Right renal pelvis (tissue), 4 donors: Measurements from ENCODE around the gene MINAR2. TPM values are rescaled to one million over a fixed set of nuclear protein-coding genes. Genes with fewer than 3 reads are reported as not detected.

Source experiments
- DNase-seq, 4 donors: peaks; one replicate each; pipeline ENCODE4 v3.0.0-alpha.2; 2013; ENCODE audit warnings: low read depth in 4 of 4, low spot score in 3 of 4, missing footprints in 1 of 4
- polyA plus RNA-seq, 4 donors: library from polyadenylated mRNA; unstranded; fragments of 120-200 nt; gene quantifications; one replicate each; pipeline ENCODE4 v1.2.1, GENCODE V29; 2013; ENCODE audit not compliant: insufficient read length in 4 of 4

Gene MINAR2, protein sequence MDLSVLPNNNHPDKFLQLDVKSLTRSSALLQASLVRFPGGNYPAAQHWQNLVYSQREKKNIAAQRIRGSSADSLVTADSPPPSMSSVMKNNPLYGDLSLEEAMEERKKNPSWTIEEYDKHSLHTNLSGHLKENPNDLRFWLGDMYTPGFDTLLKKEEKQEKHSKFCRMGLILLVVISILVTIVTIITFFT
- under 1 TPM in 2 of 4 donors, not detected in 2; 0.06 to 0.08 TPM for polyA plus RNA-seq

DNA sequence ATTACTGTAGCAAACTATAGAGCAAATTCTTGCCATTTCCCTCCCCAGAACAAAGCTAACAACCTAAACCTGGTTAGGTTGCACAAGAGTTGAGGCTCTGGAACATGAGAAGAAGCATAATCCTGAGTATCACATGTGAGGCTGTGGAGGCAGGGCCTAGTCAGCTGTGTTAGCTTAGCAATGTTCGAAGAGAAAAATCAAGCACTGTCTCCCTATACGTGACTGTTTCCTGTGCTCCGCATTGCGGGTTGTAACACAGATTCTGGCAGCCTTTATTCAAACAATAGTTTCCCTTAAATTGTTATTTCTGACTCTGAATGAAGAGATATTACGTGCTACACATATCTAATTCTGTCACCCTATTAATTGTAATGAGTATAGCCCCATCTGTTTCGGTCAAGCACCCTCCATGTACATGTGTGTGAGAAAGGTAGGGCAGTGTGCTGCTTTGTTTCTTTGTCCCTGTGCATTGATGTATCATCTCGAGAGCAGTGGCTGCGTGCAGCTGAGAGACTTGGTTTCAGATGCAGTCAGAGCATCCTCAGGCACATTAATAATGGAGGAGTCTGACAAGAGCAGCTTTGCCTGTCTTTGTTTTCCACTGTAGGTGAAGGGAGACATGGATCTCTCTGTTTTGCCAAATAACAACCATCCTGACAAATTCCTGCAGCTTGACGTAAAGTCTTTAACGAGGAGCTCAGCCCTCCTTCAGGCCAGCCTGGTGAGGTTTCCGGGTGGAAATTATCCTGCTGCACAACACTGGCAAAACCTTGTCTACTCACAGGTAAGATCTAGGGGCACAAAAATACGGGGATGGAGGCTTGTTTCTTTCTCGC lies at the start of gene MINAR2:
TSS of gene MINAR2 (plus strand) at position 523 of the 836 bp plus-strand sequence. CDS start at position 620, 97 bp downstream.
- DNase-seq: no peak

DNA sequence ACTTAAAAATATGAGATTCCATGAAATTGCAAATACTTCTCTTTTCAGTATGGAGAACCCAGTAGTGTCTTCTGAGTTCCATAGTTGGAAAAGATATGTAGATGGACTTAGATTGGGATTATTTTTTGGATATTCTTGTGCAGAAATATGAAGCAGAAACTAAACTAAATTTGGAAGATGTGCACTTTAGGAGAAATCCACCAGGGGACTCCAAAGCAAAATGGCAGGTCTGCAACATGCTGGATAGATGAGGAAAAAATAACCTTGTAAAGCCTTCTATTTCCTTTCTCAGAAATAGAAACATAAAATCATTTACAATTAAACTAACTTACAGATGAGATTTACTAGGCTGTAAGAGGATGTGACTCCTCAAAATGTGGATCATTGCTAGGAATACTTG lies 49.2 kb upstream of the MINAR2 start:
- no peak for DNase-seq

DNA sequence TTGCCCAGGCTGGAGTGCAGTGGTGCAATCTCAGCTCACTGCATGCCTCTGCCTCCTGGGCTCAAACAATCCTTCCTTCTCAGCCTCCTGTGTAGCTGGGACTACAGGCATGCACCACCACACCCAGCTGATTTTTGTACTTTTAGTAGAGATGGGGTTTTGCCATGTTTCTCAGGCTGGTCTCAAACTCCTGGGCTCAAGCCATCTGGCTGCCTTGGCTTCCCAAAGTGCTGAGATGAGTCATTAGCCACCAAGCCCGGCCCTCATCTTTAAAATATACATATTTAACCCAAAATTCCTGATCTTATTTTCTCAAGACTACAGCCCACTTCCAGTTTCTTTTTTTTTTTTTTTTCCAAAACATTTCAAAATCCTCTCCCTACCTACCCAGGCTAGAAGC lies 31.7 kb upstream of the MINAR2 start:
- DNase-seq: no peak

DNA sequence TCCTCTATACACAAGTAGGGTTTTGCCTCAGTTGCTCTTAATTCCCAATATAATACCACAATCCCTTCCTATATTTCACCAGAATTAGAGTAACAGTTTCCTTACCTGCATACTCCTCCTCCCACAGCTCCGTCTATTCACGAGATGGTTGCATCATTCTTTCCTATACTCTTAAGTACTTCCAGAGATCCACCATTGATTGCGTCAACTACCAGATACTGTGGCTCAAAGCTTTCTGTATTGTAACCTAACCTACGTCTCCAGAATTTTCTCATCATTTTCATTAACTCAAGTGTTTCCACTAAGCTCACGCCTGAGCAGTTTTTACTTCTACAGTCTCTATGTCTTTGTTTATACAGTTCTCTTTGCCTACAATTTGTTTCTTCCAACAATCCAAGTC lies 31.2 kb upstream of the MINAR2 start:
- DNase-seq: no peak

DNA sequence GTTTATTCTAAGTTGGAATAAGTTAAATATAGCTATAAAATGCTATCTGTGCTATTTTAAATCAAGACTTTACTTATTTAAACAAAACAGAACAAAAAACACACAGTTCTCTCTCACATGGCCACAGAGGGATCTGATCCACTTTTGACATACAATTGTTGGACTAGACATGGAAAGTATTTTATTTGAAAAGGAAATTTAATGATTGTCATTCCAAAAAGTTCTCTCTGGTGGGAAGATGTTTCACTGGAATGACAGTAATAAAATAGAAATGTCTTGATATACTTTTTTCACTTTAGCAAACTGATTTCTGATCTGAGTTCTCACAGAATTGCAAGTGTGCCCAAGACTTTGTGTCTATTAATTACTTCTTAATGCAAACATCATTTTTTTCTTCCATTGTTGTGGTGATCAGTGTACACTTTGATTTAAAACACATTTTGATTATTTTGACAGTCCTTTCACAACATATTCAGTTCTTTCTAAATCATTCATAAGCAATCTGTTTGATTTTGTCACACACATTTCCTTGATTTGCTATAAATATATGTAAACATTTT lies 30.1 kb upstream of the MINAR2 start:
- no peak for DNase-seq

DNA sequence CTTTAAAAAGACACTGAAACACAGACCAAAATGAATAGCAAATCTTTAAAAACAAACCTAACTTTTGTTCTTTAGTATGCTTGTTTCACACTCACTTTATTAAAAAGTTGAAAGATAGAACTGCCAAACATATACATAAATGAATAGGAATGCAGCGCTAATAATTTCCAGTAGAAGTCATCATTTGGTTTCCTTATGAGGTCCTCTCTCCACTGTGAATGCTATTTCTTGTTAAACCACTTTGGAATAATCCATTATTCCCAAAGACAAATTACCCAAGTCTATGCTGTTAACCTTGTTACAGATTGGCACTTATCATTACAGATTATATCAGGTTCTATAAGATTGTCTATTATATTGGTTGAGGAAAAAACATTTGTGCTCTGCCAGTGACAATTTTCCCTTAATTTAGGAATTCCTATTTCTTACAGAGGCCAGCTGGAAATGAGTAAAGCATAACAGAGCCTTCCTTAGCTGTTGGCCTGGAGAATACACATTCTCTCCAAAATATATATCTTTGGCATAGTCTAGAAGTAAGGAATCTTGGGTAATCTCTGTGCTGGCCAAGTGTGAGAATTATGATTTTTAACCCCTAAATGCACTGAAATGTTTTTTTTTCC lies 29.3 kb upstream of the MINAR2 start:
- DNase-seq: no peak

DNA sequence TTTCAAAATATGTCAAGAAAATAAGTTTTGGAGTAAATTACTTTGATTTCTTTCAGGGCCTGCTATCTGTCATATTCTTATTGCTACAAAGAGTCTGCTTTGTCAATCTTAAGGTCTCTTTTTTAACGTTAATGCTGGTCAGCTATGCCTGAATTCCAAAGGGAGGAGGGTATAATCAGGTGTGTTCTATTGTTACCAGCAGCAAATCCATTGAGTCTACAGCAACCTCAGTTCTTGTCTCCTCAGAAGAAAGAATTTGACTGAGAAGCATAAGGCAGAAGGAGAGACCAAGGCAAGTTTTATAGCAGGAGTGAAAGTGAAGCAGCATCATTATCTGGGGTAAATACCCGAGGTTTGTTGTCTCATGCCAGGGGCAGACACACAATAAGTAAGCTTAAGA lies 23.7 kb upstream of the MINAR2 start:
- no peak for DNase-seq

DNA sequence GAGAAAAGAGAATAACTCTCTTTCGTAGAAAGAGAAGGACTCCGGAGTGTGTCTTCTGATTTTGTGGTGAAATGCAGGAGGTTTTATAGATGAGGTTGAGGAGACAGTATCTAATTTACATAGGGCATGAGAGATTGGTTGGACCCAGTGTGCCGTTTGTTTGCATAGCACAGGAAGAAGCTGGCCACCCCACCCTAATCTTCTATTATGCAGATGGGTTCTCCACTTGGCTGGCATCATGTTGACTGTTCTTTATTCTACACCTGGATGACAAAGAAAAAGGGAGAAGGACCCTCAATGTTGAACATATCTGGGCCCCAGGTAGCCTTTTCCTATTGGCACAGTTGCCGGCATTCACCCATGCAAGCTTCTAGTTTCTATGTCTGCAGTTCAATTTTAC lies 23.2 kb upstream of the MINAR2 start:
- no peak for DNase-seq

DNA sequence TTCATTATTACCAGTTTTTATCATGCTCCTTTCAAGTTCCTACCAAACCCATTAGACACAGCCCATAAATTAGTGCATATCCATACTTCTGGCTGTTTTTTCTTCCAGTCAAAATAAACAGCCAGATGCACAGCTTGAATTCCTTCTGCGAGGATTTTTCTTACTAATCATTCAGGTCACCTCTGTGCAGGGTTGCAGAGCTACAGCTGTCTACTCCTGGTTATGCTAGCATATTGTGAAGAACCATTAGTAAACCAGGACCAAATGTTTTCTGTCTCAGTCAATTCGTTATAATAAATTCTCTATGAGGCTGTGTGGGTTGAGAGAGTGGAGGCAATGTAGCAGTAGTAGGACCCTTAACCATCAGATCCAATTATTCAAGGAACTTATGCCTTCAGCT lies 8.1 kb upstream of the MINAR2 start:
- DNase-seq: no peak

DNA sequence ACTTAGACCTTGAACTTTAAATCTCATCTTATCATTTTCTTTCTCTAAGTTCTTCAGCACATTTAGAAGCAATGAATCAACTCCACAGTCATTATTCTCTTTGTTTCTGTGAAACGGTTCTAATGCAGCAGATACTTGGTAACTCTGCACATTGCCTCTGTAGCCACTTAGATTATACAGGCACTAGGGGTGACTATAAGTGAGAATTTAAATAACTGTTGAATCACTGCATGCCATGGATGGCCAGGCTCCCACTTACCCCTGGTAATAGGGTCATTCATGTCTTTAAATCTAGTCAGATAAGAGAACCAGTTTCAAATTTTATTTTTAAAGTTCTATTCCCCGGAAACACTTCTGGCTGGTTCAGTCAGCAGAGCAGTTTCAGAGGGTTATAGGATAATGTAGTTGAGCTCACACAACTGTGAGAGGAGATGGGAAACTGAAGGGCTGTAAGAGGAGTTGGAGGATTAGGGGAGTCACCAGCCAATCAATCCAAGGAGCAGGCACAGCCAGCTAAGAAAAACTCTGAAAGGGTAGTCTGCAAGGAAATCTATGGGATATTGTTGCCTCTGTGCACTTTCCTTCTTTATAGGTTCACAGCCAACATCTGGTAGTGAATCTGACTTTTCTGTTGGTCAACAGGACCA lies 4.2 kb upstream of the MINAR2 start:
- DNase-seq: no peak

DNA sequence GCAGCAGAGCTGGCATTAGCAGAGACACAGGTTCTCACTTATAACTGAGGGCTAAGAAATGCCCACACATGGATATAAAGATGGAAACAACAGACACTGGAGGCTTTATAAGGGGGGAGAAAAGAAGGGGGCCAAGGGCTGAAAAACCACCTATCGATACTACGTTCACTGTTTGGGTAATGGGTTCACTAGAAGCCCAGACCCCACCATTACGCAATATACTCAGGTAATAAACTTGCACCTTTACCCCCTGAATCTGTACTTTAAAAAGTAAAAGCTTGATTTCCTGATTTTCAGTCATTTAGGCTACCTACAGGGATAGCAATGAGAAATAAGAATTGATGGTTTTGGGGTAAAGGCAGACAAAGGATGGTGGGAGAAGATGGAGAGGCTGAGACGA lies 1.9 kb upstream of the MINAR2 start:
- DNase-seq: no peak

DNA sequence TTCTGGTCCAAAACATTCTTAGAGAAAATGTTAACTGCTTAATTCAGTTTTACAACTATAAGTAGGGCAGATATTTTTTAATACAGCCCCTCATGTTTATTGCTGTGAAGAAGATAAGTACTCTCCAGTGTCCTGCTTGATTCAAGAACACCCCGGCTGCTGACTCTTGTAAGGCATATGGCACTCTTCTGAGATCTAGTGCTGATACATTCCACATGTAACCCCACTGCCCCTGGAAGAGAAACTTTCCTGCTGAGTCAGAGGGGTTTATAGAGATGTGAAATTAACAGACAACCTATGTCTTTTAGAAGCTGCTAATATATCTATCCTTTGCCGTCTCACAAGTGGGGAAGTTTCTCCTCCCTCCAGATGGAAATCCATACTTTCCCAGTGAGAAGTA lies 1.0 kb upstream of the MINAR2 start:
- no peak for DNase-seq

DNA sequence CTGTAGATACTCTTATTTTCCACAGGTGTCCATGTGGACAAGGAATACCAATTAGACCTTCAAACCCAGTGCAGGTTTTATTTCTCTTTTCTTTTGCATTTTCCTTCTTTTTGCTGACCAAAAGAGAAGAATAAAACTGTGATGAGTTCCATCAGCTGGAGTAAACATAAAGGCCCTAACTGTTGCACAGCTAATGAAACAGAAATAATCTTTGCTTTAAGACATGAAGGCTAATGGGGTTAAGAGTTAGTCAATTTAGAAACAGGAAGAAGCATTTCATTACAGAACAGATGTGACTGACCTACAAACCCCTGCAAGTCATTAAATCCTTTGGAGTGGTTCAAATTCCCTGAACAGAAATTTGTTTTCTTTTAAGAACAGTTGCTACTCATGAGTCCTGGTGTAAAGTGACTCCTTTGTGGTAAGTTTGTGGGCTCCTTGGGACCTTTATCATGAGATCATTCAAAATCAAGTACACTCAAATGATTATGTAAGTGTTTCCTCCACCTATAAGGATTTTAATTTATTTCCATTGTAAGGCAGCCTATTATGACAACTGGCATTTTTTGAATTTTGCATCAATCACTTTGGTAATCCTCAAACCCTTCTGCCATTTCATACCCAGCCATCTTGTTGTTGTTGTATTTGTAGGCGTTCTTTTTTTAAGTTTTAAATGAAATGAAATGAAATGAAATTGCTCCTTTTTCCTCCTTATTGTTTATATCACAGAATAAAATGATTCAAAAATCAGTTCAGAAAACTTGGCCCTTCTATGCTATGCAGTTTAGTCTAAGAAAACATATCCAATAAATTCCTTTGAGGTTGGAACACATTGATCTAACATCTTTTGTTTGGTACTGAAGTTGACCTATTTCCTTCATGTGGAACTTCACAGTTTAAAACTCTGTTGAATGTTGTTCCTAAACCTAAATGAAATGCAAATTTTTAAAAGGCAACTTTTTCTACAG lies 1.3 kb downstream of the MINAR2 start:
- no peak for DNase-seq

DNA sequence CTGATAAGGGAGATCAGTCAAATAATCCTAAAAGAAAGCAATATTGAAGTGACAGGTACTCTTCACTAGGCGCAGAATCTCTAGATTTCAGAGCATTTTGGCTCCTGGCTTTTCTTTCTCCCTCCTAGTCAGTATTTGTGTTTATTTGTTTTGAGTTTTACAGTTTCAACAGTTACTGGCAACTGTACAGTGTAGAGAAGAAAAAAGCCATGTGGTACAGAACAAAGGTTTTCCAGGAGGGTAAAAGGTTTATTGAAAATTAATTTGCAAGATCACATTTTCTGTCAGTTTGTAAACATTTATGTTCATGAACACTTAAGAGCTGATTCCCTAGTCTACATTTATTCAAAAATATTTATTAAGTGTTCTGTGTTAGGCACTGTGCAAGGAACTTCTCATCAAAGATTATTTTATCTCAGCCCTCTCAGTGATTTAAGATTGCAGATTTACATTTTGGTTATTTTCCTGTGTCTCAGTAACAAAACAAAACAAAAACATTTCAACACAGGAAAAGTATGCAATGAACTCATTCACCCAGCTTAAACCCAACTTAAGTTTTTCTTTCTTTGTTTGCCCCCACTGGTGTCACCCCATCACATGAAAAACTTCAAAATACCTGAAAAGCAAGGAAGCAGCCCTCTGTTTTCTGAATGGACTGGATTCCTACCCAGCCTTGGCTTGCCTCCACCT lies 12.9 kb downstream of the MINAR2 start:
- peak in 3 of 4 donors; percentile 10 to 26 (median 12) for DNase-seq

DNA sequence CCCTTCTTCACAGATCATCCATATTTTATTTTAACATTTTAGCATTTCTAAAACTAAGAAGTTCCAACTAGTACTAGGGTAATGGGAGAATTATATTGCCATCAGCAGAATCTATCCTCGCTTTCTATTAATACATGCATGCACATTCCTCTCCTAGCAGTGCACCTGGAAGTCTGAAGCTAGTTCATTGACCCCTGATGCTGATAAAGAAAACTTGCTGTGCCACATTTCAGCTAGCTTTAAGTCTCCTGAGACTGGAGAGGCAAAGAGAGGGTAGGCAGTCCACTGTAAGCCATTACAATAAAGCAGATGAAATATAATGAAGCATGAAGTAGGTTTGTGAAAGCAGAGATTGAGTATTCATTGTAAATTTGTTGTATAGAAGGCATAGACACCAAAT lies 15.8 kb downstream of the MINAR2 start:
- DNase-seq: no peak

DNA sequence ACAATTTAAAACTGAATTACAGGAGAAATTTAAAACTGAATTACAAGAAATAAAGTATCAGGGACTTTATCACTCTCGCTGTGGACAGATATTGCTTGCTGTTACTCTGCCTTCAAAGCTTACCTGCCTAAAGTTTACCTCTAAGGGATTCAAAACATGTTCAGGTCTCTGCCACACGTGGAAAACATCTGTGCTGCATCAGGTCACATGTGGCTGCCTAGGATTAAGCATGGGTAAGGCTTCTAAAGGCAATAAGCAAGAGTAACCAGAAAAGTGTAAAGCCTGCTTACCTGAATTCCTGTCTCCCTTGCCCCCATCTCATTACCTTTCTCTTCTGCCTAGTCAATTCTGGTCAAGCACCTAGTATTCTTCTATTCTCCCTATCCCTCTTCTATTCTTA lies 18.9 kb downstream of the MINAR2 start:
- DNase-seq: no peak

DNA sequence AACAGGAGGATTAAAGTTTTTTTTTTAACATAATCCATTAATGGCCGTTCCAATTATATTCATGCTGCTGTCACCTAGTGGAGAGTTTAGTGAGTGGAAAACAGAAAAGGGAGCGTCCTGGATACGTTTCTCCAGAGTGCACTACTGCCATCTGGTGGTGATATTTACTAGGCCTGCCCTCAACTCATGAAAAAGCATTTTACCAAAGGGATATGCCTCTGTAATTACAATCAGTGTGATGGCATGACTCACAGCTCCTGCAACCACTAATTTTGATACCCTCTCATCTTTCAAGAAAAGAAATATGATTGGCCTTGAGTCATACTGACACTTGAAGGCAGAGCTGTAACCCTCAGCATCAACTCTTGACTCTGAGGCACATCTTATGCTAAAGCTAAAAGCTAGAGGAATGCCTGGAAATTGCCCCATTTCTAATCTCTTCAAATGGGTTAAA lies 20.1 kb downstream of the MINAR2 start:
- peak; percentile 78 to 83 (median 82) for DNase-seq

DNA sequence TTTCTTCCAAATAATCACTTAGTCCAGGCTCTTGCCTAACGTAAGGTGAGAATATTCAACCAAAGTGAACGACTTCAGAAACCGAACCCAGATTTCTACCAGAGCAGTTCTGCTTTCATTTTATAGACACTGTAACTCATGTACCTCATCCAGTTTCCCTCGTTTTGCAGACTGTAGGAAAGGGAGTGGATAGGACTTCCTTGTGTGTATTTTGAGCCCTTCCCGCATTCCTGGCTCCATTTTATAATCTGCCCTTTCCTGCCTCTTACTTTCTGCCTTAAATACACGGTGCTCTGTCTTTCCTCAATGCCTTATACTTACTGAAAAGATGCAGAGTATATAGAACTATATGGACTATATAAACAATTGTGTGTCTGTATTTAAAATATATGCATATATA lies 20.8 kb downstream of the MINAR2 start:
- no peak for DNase-seq
